VCaP (cell line): Measurements from ENCODE around the gene SLCO4C1.

ENCODE experiments used
- H3K27ac ChIP-seq: fragments of 450-650 bp; 2 replicates; pipeline ENCODE4 v1.5.1; 2017
- TF ChIP-seq, protein P1 (sequence below): fragments of 450-650 bp; conservative IDR thresholded peaks from 2 replicates; pipeline ENCODE4 v1.5.1; 2017; ENCODE audit warnings: mild to moderate bottlenecking, moderate library complexity

Gene SLCO4C1

DNA sequence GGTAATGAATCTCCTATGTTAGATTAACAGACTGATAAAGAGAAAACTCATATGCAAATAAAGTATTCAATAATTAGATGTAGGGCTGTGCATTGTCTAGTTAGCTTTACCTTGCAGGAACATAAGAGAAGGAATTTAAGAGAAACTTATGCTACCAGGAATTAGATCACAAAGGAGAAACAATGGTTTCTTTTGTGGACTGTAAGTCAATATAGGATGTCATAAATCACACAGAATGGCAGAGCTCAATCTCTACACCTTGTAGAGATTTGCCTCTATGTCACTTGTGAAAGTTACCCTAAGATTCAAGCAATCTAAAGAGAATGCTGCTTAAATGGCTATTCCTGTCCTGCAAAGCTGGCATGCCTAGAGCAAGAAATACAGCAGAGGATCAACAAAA is 26.0 kb downstream of the SLCO4C1 start:
- TF ChIP-seq, protein P1, sequence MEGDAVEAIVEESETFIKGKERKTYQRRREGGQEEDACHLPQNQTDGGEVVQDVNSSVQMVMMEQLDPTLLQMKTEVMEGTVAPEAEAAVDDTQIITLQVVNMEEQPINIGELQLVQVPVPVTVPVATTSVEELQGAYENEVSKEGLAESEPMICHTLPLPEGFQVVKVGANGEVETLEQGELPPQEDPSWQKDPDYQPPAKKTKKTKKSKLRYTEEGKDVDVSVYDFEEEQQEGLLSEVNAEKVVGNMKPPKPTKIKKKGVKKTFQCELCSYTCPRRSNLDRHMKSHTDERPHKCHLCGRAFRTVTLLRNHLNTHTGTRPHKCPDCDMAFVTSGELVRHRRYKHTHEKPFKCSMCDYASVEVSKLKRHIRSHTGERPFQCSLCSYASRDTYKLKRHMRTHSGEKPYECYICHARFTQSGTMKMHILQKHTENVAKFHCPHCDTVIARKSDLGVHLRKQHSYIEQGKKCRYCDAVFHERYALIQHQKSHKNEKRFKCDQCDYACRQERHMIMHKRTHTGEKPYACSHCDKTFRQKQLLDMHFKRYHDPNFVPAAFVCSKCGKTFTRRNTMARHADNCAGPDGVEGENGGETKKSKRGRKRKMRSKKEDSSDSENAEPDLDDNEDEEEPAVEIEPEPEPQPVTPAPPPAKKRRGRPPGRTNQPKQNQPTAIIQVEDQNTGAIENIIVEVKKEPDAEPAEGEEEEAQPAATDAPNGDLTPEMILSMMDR: no peak
- H3K27ac ChIP-seq: no peak overlapping the region

DNA sequence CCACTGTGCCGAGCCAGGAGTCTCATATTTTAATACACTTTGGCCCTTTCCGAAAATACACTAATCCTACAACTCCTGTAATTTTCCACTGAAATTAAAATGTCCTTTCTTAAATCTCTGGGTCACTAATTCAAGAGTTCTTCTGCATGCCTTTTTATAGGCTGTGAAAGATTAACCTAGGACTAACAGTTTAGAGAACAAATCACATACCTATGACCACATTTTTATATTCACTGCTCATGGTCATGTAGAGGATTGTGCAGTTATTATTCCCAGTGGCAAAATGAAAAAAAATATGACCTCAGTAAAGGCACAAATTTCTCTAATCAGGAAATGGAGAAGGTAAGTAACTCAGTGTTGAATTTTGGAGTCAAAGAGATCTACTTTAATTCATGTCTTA is 33.4 kb downstream of the SLCO4C1 start:
- H3K27ac ChIP-seq: no peak overlapping the region
- TF ChIP-seq, protein P1: no peak

DNA sequence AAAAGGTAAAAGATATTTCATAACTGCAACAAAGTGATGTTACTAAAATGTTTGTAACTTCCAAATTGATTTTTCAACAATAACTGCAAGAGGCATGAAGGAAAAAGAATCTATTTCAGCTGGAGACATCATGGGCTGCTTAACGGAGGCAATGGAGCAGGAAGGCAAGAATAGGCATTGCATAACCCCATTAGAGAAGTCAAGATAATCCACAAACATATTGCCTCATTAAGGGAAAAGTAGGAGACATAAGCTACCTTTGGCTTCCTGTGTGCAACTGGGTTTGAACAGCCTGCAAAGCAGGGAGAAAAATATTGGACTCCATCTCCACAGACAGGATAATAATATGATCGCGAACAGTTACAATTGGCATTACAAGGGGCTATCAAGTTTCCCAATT is 46.7 kb downstream of the SLCO4C1 start:
- no peak overlapping the region for H3K27ac ChIP-seq
- TF ChIP-seq, protein P1: no peak

GRCh38 chr5:102243213-102243612 is 52.9 kb downstream of the SLCO4C1 start:
- TF ChIP-seq, protein P1: no peak
- no peak overlapping the region for H3K27ac ChIP-seq

GRCh38 chr5:102241809-102242421 is 54.2 kb downstream of the SLCO4C1 start:
- TF ChIP-seq, protein P1: peak; percentile 22; the same call in 1 of the 2 replicates
- H3K27ac ChIP-seq: peak overlapping the region; percentile 20

DNA sequence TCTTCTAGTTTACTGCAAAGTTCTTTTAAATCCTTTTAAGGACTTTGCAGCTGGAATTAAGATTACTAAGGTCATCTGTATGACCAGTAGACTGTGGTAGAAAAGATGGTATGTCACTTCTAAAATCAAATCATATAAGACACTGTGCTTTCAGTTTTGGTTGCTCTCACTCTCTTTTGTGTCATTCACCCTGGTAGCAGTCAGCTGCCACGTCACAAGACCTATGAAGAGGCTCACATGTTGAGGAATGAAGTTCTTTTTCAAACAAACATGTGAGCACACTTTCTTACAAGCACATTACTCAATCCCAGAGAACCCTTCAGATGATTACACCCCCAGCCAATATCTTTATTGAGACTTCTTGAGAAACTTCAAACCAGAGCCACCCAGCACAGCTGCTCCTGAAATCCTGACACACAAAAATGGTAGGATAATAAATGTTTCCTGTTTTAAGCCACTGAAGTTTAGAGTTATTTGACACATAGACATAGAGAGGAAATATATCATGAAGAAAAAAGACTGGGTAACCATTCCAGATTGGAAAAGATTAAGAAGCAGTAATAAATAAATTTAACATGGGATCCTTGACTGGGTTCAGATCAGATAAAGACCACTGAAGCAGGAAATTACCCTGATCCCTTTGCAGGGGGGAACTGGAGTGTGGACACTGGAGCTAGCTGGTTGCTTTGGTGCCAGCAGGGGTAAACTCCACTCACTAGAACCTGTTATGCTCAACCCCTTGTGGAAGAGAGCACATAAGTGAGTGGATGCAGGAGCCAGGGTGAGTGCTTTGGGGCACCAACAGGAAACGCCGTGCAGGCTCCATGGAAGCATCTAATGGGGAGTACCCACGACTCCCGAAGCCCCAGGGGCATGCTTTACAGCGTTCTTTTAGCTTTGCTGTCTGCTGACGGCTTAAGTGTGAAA is 64.1 kb downstream of the SLCO4C1 start:
- H3K27ac ChIP-seq: no peak overlapping the region
- TF ChIP-seq, protein P1: no peak

- H3K27ac ChIP-seq: no peak overlapping the region
- TF ChIP-seq, protein P1: no peak
These were observed 66.4 kb downstream of the SLCO4C1 start for GRCh38 chr5:102229685-102230084.
